Epithelial cell of esophagus (primary cell): ENCODE results near the gene VAT1L.
"Not testable (repeated sequence)": the region's sequence is repeated elsewhere in the genome, so short reads cannot be mapped to it uniquely, and the experiment has no call there.

Experiments used
- DNase-seq: peaks from one replicate; pipeline ENCODE4 v3.0.0; 2010; ENCODE audit warnings: low read depth
- H3K4me3 ChIP-seq: 2 replicates; pipeline ENCODE4 v1.5.1; 2011; ENCODE audit warnings: mild to moderate bottlenecking, low read length, control low read depth
- TF ChIP-seq, protein P1 (sequence below): IDR thresholded peaks from 2 replicates; pipeline ENCODE4 v1.5.1; 2011; ENCODE audit warnings: low read depth, mild to moderate bottlenecking, low read length, control low read depth, inconsistent platforms; ENCODE audit not compliant: insufficient read depth; ENCODE audit errors: missing control alignments

The VAT1L gene

DNA sequence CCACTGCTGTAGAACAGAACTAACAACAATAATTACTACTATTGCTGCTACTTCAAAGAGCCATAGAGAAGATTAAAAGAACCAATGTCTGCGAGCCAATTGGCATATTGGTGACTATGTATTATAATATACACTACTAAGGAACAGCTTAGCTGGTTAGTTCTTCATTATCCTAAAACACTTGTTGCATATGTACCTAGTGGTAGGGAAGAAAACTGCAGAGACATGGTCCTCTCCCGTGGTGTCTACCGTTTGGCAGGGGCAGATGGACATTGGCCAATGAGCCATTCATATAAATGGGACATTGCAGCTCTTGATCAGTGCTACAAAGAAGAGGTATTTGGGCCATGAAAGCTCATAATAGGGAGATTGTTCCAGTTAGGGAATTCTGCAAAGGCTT lies 187.6 kb downstream of the VAT1L start:
- TF ChIP-seq, protein P1, sequence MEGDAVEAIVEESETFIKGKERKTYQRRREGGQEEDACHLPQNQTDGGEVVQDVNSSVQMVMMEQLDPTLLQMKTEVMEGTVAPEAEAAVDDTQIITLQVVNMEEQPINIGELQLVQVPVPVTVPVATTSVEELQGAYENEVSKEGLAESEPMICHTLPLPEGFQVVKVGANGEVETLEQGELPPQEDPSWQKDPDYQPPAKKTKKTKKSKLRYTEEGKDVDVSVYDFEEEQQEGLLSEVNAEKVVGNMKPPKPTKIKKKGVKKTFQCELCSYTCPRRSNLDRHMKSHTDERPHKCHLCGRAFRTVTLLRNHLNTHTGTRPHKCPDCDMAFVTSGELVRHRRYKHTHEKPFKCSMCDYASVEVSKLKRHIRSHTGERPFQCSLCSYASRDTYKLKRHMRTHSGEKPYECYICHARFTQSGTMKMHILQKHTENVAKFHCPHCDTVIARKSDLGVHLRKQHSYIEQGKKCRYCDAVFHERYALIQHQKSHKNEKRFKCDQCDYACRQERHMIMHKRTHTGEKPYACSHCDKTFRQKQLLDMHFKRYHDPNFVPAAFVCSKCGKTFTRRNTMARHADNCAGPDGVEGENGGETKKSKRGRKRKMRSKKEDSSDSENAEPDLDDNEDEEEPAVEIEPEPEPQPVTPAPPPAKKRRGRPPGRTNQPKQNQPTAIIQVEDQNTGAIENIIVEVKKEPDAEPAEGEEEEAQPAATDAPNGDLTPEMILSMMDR = no peak
- no peak for DNase-seq
- H3K4me3 ChIP-seq = no peak overlapping the region

DNA sequence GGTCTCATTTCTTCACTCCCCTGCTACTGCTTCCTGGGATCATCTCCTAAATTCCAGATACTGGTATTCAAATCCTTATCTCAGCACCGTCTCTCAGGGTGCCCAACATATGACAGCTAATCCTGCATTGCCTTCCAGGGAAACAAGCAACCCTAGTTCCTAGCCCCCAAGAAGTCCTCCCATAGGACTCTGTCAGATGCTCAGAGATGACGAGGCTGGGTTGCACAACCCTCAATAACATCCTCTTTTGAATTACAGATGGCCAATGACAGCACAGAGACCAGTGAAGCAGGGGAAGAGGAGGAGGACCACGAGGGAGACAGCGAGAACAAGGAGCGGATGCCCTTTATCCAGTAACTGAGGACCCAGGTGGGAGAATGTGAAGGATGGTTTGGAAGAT lies 189.0 kb downstream of the VAT1L start:
- no peak for DNase-seq
- TF ChIP-seq, protein P1 = no peak
- no peak overlapping the region for H3K4me3 ChIP-seq

DNA sequence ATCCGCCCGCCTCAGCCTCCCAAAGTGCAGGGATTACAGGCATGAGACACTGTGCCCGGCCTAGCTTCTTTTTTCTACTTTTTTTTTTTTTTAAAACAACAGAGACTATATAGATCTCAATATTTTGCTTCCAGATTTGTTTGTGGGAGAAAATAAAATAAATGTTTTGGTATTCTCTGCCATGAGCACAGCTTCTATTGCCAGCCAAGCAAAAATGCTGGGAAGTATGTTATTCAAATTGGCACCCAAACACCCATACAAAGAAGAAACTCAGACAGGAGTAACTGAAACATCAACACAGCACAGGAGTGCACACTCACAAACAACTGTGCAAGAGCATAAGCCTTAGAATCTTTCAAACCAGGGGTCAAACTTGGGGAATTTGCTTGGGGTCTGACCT lies 196.7 kb downstream of the VAT1L start:
- TF ChIP-seq, protein P1 = no peak
- no peak overlapping the region for H3K4me3 ChIP-seq
- DNase-seq = no peak

DNA sequence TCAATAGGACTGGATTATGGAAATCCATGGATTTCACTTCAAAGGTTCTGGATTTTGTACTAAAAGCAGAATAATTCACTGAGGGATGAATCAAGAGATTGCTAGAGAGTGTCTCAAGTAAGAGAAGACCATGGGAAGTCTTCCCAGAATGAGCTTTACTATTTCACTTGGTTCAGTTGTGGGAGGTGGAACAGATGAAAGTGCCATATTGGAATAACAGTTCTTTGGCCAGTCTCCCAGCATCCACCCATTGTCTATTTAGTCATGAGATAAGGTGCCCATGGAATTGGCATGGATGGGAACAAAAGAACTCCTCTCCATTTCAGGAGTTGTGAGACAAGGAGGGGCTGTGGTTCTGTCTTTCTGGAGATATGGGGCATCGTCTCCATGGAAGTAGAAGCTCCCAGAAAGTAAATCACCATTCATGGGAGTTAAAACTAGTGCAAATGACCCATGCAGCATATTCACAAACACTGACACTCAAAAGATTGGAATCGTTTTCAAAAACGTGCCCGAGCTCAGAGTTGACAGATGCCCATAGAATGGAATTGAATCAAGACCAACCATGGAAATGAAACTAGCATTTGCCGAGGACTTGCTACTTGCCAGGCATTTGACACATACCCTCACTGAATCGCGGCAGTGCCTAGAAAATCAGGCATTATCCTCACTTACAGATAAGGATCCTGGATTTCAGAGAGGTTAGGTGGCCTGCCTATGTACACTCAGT lies 197.8 kb downstream of the VAT1L start:
- DNase-seq = no peak

DNA sequence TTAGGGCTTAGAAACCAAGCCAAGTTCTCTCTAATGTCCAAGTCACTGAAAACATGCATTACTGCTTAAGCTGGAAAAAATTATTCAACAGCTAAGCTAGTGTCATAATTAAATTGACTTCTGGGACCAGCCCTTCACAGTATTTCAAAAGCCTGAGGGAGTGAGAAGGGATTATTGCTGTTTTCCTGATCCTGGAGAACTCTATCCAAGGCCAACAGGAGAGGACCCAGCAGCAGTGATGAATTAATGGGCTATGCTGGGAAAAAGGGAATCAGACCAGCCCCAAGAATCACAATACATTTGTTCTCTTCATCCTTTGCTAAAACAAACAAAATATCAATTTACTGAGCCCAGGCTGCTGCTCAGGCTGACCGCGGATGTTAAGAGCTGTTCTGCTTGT lies 199.4 kb downstream of the VAT1L start:
- TF ChIP-seq, protein P1 = no peak

More for the DNA sequence above, 197.8 kb downstream of the VAT1L start:
- H3K4me3 ChIP-seq = no peak overlapping the region
- TF ChIP-seq, protein P1 = no peak

DNA sequence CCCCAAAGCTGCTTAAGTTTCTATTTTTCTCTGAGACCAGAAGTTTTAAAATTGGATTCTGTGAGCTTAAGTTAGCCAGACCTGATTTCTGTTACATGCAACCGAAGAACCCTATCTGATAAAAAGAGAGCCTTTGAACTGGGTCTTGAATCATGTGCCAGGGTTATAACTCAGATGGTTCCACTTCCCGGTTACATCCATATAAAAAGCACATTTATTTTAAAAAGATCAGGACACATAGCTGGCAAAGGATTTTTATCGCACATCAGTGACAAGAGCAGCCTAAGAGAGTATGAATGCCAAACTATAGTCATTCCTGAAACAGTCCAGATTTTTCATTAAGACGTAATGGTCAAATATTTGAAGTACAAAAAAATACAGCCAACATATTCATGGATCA lies 201.5 kb downstream of the VAT1L start:
- TF ChIP-seq, protein P1 = no peak
- H3K4me3 ChIP-seq = no peak overlapping the region
- DNase-seq = no peak

More for the DNA sequence above, 199.4 kb downstream of the VAT1L start:
- DNase-seq = no peak
- no peak overlapping the region for H3K4me3 ChIP-seq

DNA sequence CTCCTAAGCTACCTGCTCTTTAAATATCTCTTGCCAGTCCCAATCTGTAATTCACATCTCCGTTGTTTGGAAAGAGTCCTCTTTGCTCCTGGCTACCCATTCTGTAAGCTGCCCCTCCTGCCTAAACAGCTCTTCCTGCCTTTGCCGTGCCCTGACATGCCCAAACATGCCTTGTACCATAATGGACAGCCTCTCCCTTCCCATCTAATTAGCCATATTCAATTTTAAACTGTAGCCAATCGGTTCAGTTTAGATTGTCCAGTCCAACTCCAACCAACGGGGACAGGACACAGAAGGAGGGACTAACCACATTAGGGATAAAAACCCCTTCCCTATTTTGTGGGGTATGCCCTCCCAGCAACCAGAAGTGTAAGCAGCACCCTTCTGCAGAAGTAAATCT lies 203.3 kb downstream of the VAT1L start:
- H3K4me3 ChIP-seq = no peak overlapping the region
- peak; percentile 7 for DNase-seq
- TF ChIP-seq, protein P1 = no peak

DNA sequence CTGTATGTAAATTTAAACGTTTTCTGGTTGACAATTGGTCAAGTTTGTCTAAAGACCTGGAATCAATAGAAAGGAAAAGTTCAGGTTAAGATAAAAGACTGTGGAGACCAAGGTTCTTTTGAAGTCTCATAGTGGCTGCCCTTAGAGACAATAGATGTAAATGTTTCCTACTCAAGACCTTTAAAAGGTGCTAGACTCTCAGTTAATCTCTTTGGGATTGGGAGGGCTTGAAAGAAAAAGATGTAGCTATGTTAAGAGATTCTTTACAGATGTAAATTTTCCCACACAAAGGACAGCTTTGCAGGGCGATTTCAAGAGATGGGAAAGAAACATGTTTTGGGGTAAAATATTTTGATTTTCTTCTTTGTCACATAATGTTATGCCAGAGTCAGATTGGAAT lies 204.0 kb downstream of the VAT1L start:
- DNase-seq, H3K4me3 ChIP-seq: not testable (repeated sequence)
